ENCODE measurements around the gene NPHP3.
A peak's percentile ranks its signal among the peaks of the same experiment; 100 is the strongest.

DNA sequence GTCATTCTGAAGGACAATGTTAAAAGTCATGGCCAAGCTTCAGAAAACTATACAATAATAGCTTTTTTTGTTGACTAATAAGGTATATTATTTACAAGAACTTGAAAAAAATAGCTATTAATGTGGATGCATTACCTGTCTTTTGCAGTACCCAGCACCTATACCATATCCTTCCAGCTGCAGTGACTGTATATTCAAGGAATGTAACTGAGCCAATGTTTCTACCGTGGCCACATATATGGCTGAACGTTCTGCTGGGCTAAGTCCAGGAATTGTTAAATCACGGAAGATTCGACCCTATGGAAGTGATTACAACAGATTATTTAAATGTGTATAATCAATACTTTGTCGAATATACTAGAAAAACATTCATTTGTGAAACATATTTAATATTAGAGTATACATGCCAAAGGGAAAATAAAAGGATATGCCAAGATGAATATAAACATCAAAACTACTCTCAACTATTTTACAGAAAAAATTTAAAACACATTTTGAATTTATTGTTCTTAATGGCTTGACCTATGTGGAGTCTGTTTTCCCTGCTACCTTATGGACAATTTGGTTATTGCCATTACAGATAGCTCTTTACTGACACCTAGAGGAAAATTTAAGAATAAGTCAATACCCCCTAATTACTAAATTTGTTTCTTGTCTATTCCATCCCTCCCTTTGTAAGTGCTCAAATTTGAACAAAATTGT lies 80.2 kb downstream of the NPHP3 start:
- TF ChIP-seq, protein P1, sequence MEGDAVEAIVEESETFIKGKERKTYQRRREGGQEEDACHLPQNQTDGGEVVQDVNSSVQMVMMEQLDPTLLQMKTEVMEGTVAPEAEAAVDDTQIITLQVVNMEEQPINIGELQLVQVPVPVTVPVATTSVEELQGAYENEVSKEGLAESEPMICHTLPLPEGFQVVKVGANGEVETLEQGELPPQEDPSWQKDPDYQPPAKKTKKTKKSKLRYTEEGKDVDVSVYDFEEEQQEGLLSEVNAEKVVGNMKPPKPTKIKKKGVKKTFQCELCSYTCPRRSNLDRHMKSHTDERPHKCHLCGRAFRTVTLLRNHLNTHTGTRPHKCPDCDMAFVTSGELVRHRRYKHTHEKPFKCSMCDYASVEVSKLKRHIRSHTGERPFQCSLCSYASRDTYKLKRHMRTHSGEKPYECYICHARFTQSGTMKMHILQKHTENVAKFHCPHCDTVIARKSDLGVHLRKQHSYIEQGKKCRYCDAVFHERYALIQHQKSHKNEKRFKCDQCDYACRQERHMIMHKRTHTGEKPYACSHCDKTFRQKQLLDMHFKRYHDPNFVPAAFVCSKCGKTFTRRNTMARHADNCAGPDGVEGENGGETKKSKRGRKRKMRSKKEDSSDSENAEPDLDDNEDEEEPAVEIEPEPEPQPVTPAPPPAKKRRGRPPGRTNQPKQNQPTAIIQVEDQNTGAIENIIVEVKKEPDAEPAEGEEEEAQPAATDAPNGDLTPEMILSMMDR (conservative IDR thresholded peaks at IDR 0.05): peak; percentile 82
- no peak for TF ChIP-seq EZH2 (IDR thresholded peaks at IDR 0.05; ENCODE audit: low read depth)
